Mucosa of gallbladder (tissue), 1 donor: Measurements from ENCODE around the gene OBSCN. TPM values are rescaled to one million over a fixed set of nuclear protein-coding genes. Genes with fewer than 3 reads are reported as not detected.

Experiments used
- DNase-seq: peaks from one replicate; pipeline ENCODE4 v3.0.0-alpha.2; 2020; ENCODE audit warnings: low spot score
- total RNA-seq: library from RNA; stranded (reverse); gene quantifications from one replicate; pipeline ENCODE4 v1.2.1, GENCODE V29; 2021
- donor health status: DM: no; HTN: no; CAD: no.

Gene OBSCN
- total RNA-seq, 1 donor from 2014 or later, result 25.8 TPM

DNA sequence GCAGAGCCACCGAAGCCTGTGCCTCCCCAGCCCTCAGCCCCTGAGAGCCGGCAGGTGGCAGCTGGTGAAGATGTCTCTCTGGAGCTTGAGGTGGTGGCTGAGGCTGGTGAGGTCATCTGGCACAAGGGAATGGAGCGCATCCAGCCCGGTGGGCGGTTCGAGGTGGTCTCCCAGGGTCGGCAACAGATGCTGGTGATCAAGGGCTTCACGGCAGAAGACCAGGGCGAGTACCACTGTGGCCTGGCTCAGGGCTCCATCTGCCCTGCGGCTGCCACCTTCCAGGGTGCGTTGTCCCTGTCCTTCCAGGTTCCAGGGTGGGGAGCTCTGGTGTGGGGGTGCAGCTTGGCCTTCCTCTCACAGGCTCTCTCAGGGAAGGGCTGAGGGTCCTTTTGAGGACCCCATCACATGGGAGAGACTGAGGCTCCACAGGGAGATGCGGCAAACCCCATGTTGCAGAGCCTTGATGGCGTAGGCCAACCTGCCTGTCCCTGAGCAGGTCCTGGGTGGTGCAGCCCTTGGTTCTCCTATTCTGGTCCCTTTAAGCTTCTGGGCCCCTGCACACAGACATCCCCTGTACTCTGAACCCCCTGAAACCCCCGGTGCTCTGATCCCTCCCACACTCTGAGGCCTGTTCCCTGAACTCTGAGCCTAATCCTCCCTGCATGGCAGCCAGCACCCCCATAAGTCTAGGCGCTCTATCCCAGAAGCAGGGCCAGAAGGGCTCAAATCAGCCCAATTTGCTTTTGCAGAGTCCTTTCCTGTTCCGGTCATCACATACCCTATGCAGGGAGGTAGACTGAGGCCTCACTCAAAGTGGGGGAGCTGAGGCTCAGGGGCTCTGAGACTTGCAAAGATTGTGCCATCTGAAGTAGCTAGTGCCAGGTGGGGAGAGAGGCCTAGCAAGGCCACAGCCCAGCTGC is 110.3 kb downstream of the OBSCN start:
- no peak for DNase-seq

DNA sequence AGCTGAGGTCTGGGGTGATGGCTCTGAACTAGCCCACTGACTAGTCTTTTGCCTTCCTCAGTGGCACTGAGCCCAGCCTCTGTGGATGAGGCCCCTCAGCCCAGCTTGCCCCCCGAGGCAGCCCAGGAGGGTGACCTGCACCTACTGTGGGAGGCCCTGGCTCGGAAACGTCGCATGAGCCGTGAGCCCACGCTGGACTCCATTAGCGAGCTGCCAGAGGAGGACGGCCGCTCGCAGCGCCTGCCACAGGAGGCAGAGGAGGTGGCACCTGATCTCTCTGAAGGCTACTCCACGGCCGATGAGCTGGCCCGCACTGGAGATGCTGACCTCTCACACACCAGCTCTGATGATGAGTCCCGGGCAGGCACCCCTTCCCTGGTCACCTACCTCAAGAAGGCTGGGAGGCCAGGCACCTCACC is 111.0 kb downstream of the OBSCN start:
- DNase-seq, result no peak

DNA sequence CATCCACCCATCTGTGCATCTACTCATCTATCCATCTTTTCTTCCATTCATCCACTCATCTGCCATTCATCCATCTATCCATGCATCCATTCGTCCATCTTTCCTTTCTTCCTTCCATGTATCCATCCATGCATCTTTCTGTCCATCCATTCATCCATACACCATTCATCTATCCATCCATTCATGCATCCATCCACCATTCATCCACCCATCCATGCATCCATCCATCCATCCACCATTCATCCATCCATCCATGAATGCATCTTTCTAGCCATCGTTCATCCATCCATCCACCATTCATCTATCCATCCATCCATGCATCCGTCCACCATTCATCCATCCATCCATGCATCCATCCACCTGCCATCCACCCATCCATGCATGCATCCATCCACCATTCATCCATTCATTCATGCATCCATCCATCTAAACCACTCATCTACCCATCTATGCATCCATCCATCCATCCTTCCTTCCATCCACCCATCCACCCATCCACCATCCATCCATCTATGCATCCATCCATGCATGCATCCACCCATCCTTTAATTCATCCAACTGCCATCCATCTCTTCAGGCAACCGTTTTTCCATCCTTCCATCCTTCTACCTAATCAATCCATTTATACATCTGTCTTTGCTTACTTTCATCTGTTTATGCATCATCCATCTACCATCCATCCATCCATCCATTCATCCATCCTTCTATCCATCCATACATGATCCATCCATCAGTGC is 111.7 kb downstream of the OBSCN start:
- no peak for DNase-seq

DNA sequence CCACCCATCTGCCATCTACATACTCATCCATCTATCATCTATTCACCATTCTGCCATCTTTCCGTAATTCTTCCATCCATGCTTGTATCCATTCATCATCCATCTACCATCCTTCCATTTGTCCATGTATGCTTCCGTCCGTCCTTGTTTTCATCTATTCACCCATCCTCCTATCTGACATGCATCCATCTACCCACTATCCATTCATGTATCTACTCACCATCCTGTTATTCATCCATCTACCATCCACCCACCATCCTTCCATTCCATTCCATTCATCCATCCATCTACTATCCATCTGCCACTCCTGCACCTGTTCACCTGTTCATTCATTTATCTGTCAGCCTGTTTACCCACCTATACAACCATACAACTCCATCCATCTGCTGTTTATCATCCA is 112.5 kb downstream of the OBSCN start:
- no peak for DNase-seq

DNA sequence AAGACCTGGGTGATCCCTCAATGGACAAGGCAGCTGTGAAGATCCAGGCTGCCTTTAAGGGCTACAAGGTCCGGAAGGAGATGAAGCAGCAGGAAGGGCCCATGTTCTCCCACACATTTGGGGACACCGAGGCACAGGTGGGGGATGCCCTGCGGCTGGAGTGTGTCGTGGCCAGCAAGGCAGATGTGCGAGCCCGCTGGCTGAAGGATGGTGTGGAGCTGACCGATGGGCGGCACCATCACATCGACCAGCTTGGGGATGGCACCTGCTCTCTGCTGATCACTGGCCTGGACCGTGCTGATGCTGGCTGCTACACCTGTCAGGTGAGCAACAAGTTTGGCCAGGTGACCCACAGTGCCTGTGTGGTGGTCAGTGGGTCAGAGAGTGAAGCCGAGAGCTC is 113.6 kb downstream of the OBSCN start:
- DNase-seq, result no peak

DNA sequence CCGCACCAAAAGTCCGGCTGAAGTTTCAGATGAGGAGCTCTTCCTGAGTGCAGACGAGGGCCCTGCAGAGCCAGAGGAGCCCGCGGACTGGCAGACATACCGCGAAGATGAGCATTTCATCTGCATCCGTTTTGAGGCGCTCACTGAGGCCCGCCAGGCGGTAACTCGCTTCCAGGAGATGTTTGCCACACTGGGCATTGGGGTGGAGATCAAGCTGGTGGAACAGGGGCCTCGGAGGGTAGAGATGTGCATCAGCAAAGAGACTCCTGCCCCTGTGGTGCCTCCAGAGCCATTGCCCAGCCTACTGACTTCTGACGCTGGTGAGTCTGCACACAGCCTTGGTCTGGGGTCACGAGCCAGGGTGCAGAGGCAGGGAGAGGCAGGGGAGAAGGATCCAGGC is 114.1 kb downstream of the OBSCN start:
- DNase-seq, result no peak

DNA sequence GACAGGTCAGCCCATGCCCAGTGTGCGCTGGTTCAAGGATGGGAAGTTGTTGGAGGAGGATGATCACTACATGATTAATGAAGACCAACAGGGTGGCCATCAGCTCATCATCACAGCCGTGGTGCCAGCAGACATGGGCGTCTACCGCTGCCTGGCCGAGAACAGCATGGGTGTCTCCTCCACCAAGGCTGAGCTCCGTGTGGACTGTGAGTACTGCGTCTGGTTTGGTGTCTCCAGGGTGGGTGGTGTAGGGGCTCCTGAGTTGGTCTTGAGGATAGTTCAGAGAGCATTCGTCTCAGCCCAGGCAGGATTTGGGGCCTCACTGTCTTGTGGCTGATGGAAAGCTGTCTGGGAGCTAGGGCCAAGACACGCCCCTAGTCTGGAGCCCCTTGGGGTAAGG is 115.6 kb downstream of the OBSCN start:
- no peak for DNase-seq

DNA sequence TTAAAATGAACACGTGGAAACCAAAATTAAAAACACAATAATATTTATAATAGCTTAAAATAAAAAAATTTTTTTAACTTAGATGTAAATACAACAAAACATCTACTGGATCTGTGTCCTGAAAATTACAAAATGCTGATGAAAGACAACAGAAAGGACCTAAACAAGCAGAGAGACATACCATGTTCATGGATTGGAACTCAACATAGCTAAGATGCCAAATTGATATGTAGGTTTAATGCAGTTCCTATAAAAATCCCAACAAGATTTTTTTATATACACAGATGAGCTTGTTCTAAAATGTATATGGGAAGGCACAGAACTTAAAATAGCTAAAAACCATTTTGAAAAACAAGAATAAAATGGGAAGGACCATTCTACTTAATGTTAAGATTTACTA is 117.4 kb downstream of the OBSCN start:
- no peak for DNase-seq

DNA sequence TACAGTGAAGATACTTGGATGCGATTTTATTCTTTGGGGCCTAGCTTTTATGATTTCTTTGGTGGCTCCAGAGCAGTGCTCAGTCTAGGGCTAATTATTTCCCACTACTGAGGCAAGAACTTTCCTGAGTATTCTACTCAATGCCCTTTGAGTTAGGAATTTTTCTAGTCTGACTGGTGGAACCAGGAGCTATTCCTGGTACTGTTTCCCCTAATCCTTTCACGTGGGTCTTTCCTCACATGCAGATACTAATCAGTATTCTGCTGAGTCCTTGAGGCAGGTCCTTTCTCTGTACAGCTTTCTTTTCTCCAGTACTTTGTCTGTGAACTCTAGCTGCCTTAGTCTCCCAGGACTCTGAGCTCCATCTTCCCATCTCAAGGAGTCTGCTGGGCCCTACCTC is 122.0 kb downstream of the OBSCN start:
- no peak for DNase-seq

DNA sequence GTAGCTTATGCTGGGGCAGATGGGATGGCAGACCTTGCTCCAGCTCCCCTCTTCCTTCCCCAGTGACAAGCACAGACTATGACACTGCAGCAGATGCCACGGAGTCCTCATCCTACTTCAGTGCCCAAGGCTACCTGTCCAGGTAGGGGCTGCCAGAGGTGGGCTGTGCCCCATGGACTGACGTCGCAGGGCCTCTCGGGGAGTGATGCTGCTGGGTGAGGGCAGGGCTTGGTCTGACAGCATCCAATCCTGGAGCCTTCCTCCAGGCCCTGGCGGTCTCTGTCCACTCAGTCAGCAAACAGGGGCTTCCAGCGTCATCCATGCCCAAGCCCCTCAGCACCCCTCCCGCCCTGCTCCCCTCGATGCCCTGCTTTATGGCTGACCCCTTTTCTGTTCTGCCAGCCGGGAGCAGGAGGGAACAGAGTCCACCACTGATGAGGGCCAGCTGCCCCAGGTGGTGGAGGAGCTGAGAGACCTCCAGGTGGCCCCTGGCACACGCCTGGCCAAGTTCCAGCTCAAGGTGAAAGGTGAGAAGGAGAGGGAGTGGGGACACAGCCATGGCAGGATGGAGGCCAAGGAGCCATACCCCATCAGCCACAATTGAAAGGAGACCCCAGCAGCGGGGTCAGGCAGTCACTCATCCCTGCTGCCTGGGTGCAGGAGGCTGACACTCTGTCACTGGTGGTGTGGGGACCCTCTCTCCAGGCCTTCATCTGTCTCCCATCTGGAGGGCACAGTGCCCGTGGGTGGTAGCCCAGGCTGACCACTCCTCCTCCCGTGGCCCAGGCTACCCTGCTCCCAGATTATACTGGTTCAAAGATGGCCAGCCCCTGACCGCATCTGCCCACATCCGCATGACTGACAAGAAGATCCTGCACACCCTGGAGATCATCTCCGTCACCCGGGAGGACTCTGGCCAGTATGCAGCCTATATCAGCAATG is 125.2 kb downstream of the OBSCN start:
- no peak for DNase-seq

DNA sequence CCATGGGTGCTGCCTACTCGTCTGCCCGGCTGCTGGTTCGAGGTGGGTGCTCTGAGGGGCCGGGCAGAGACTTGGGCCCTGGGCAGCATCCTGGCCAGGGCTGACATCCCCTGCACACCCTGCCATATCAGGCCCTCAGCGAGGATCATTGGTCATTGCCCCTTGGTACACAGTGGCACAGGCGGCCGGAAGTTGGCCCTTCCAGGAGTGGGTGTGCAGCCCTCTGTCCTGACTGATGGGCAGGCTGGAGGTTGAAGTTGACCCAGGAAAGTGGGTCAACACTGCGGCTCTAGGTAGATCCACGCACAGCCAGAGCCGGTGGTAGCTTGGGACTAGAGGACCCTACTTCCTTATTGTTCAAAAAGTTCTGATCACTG is 125.9 kb downstream of the OBSCN start:
- no peak for DNase-seq

DNA sequence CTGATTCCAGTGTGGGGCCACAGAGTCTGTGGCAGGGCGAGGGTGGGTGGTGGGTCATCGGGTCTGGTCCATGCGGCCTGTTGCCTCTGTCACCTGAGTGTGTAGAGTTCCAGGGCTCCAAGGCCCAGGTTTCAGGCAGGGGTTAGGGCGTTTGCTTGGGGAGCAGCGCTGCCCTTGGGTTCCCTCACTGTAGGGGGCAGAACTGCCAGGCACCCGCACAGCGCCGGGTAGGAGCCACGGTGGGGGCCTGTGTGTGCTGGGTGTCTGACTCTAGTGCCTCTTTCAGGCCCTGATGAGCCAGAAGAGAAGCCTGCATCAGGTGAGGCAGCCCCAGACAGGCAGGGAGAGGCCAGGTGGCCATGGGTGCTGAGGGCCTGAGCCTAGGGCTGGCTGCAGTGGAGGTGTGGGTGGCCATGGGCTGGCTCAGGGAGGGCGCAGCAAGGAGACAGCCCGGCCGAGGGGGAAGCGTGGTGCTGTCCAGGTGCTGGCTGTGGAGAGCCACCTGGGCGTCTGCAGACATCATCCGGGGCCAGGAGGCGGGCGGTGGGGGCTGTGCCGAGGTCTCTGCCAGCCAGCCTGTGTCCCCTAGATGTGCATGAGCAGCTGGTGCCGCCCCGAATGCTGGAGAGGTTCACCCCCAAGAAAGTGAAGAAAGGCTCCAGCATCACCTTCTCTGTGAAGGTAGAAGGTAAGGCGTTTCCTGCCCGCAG is 126.5 kb downstream of the OBSCN start:
- no peak for DNase-seq

DNA sequence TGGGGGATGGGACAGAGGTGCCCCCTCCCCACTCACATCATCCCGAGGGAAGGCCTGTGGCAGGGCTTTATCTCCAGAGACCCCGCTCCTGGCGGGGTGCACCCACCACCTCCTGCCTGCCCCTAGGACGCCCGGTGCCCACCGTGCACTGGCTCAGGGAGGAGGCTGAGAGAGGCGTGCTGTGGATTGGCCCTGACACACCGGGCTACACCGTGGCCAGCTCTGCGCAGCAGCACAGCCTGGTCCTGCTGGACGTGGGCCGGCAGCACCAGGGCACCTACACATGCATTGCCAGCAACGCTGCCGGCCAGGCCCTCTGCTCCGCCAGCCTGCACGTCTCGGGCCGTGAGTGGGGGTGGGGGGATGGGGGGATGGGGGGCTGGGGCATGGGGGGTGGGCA is 127.1 kb downstream of the OBSCN start:
- no peak for DNase-seq

DNA sequence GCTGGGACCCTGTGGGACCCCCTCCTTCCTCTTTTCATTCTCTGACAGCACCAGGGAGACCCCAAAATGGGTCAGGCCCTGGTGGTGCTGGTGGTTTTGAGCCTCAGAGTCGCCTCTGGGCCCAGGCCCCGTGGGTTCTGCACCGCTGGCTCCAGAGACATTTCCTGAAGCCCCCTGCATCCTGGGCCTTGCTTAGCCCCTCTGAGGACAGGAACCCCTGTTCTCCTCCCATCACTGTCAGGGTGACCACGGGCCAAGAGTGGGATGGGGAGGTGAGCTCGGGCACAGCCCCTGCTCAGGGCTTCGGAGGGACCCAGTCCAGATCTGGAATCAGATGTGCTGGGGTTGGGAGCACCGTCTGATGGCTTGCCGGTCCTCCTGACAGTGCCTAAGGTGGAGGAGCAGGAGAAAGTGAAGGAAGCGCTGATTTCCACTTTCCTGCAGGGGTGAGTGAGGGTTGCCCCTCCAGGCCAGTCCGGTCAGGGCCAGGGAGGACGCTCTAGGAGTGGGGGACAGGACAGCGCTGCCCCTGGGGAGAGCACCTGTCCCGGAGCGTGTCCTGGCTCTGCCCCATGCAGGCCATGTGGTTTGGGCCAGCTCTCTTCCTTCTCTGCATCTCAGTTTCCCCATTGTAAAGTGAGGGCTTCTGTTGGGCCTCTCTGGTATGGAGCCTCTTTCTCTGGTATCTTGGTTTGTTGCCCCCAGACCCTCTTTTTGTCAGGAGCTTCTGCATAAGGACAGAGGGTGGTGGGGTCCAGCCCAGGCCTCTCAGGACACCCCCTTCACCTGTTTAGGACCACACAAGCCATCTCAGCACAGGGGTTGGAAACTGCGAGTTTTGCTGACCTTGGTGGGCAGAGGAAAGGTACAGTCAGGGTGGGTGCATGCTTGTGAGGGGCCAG is 127.8 kb downstream of the OBSCN start:
- no peak for DNase-seq

DNA sequence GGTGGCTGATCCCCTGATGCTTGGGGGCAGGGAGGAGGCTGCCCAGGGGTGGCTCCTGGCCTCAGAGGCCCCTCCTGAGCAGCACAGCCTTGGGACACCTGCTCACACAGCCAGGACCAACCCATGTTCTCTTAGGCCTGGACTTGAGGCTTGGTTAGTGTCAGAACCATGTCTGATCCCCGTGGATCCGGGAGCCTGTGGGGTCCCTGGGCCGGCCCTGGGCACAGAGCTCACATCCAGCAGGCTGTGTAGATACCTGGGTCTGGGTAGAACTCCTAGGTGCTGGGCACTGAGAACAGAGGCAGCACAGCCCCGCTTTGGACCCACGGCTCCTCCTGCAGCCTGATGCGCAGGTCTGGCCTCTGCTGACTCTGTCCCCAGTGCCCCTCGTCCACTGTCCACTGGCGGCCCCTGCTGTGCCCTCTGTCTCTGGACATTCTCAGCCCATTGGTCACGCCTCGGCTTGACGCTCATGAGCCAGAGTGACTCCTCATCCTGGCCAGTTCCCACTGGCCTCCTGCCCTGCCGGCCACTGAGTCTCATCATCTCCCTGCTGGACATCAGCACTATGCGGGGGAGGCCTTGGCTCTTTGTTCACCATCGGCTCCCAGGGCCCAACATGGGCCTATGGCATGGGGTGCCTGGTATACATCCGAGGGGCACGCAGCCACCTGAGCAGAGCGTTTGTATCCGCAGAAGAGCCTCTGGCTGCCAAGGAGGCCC is 128.6 kb downstream of the OBSCN start:
- DNase-seq, result no peak

DNA sequence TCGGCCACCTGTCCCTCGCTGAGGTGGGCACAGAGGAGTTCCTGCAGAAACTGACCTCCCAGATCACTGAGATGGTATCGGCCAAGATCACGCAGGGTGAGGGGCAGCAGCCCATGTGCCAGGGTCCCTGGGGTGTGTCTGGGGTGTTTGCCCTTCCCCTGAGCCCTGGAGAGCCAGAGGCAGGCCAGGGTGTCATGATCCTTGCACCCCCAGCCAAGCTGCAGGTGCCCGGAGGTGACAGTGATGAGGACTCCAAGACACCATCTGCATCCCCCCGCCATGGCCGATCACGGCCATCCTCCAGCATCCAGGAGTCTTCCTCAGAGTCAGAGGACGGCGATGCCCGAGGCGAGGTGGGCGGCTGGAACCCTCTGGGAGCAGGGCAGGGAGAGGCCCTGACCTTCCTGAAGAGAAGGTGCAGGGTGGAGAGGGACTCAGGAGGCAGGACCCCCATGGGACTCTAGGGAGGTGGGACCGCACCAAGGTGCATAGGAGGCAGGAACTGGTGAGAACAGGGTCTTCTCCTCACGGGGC is 129.3 kb downstream of the OBSCN start:
- DNase-seq, result no peak

DNA sequence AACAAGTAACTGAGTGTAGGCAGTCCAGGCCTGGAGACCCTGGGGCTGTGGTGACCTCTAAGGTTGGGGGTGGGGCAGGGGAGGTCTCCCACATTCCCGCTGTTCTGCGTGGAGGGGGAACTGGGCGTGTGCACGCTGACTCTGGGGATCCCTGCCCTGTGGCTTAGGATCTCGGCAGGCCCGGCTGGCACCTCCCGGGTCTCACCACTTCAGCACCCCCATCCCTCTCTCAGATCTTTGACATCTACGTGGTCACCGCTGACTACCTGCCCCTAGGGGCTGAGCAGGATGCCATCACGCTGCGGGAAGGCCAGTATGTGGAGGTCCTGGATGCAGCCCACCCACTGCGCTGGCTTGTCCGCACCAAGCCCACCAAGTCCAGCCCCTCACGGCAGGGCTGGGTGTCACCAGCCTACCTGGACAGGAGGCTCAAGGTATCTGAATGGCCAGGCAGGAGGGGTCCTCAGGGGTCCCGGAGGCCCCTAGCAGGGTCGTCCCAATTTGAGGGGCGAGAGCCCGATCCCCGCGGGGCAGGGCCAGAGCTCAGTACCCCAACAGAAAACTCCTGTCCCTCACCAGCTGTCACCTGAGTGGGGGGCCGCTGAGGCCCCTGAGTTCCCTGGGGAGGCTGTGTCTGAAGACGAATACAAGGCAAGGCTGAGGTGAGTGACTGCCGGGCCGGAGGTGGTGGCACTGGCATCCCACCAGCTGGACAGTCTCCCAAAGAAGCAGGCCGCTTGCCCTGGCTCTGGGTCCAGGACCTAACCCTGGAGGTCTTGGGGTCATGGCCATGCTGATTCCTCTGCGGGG is 130.1 kb downstream of the OBSCN start:
- no peak for DNase-seq

DNA sequence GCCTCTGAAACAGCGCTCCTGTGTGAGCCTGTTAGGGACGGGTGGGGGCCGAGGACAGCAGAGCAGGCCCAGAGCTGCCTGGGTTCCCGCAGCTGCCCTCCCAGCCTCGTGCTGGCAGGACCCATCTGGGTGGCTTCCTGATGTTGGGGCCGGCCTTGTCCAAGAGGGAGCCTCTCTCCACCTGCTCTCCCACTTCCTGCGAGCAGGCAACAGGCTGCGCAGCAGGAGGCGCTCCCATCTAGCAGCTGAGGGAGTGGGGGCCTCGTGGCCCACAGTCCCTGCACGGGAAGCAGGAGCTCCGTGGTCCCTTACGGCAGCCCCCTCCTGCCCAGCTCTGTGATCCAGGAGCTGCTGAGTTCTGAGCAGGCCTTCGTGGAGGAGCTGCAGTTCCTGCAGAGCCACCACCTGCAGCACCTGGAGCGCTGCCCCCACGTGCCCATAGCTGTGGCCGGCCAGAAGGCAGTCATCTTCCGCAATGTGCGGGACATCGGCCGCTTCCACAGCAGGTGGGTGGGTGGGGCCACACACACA is 130.7 kb downstream of the OBSCN start:
- DNase-seq, result no peak
